Measurements from ENCODE around the gene GP1BB.

The GP1BB gene

DNA sequence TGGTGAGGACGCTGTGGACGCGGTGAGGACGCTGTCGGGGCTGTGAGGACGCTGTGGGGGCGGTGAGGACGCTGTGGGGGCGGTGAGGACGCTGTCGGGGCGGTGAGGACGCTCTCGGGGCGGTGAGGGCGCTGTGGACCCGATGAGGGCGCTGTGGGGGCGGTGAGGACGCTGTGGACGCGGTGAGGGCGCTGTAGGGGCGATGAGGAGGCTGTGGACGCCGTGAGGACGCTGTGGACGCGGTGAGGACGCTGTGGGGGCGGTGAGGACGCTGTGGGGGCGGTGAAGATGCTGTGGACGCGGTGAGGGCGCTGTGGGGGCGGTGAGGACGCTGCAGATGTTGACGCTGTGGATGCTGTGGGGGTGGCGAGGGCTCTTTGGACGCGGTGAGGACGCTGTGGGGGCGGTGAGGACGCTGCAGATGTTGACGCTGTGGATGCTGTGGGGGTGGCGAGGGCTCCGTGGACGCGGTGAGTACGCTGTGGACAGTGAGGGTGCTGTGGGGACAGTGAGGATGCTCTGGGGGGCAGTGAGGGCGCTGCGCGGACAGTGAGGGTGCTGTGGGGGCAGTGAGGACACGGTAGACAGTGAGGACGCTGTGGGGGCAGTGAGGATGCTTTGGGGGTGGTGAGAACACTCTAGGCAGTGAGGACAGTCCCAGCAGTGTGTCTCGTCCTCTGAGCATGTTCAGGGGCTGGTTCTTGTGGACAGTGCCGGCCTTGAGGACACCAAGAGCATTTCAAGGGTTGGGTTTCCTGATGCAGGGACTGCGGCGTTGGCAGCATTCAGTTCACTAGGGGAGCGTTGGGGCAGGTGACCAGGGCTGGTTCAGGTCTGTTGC, 4.2 kb downstream of the GP1BB start:
- DNase-seq (ENCODE audit: low read depth) = no peak

DNA sequence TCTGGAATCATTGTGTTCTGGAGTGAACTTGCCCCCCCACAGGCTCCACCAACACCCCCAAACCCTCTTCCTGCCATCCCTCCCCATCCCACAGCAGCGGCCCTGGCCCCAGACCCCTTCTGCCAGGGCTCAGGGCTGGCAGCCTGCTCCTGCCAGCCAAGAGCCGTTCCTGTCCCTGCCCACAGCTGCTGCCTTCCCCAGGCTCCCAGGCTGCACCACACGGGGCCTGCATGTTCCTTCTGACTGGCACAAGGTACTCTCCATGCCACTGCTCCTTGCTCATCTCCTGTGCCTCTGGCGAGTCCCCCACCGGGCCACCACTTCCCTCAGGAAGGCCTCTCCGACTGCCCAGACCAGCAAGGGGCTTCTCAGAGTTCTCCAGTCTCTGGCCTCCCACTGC, 4.9 kb downstream of the GP1BB start:
- DNase-seq (ENCODE audit: low read depth) = no peak

DNA sequence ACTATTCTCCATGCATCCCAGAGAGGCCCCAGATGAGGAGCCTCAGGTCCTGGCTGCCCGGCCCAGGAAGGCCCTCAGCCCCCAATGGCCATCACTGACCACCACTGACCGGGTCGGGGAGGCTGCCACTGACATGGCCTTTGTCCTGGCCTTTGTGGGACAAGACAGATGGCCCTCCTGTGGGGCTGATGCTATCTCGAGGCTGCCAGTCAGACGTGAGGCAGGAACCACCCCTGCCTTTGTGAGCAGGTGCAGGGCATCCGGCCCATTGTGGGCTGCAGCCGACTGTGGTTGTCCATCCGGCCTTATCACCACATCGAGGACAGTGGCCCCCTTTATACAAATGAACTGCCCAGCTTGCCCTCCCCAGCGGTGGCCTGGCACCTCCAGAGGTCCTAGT, 5.5 kb downstream of the GP1BB start:
- DNase-seq (ENCODE audit: low read depth) = no peak

DNA sequence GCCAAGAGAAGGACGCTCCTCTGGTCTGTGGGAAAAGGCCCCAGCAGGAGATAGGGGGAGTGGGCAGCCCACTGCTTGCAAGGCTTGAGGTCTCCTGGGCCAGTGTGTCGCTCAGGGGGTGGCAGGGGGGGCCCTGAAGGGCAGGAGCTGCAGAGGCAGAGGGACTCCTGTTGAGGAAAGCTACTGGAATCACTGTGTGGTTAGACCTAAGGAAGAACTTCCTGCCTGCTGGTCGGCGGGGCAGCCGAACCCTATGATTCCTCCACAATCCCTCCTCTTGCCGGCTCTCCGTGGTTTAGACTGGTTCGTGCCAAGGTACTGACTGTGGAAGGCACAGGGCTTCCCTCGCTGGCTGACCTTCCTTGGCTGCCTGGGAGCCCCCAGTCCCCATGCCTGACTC, 6.2 kb downstream of the GP1BB start:
- DNase-seq (ENCODE audit: low read depth) = no peak

DNA sequence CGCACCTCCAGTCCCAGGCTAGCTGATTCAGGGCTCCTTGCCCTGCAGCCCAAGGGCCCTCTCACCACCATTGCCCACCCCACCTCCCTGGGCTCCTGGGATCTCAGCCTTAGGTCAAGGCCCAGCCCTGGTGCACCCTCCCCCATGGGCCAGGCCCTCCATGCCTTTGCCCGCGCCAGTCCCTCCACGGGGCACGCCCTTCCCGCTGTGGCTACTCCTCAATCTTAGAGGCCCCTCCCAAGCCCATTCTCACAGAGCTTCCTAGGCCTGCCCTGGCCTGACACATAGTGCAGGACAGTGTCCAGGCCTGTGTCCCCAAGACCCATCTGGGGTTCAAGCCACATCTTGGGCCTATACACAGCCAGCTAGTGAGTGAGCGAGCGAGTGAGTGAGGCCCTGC, 6.9 kb downstream of the GP1BB start:
- DNase-seq (ENCODE audit: low read depth) = no peak

DNA sequence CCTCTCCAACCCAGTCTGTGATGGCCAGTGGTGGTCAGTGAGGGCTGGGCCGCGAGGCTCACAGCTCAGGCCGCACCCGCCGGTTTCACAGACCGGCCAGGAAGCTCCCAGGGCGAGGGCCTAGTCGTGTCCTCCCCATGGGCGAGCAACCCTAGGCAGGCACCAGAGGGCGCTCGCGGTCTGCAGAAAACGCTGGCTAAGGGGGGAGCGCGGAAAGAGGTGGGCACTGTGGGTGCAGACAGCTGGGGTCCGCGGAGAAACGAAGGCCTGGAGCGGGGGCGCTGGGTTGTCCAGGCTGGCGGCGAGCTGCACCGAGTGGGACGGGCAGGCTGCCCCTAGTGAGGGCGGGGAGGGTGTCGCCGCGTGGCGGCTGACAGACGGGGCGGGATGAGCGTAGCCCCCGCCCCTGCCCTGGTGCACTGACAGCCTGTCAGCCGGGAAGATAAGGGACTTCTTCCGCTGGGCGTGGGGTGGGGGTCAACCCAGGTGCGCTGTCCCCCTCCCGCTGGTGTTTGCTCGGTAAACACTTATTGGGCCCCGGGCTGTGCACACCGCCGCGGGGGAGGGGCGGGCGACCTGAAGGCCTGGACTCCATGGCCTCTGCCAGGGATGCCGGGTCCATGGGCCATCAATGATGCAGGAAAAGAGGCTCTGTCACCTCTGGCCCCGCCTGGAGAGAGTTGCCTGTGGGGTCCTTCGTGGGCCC, 7.5 kb downstream of the GP1BB start:
- peak; percentile 77 for DNase-seq (ENCODE audit: low read depth)

DNA sequence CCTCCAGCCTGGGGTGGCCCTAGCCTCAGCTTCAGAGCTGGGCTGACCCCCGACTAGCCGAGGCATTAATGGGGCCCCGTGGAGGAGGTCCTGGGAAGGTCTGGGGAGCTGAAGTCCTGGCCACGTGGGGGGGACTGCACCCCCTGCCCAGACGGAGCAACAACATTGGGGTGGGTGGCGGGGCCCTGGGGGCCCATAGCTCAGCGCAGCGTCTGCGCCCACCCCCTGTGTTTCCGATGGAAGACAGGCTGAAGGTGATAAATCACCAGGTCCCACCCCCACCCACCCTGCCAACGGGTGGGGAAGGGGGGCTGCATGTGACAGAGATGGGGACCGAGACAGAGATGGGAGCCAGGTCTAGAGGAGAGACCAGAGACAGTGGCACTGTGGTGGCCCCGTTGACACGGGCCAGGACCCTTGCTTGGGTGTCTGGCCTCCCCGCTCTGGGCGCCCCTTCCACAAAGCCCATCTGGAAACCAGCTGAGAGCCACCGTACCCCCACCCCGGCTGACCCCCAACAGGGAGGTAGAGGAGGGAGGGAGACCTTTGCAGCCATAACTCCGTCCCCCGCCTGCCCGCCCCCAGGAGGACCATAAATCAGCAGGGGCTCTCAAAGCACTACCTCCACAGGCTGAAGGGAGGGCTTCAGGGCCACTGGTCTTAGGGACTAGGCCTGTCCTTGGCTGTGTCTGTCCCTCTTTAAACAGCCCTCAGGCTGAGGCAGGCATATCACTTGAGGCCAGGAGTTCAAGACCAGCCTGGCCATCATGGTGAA, 8.2 kb downstream of the GP1BB start:
- DNase-seq (ENCODE audit: low read depth) = no peak

DNA sequence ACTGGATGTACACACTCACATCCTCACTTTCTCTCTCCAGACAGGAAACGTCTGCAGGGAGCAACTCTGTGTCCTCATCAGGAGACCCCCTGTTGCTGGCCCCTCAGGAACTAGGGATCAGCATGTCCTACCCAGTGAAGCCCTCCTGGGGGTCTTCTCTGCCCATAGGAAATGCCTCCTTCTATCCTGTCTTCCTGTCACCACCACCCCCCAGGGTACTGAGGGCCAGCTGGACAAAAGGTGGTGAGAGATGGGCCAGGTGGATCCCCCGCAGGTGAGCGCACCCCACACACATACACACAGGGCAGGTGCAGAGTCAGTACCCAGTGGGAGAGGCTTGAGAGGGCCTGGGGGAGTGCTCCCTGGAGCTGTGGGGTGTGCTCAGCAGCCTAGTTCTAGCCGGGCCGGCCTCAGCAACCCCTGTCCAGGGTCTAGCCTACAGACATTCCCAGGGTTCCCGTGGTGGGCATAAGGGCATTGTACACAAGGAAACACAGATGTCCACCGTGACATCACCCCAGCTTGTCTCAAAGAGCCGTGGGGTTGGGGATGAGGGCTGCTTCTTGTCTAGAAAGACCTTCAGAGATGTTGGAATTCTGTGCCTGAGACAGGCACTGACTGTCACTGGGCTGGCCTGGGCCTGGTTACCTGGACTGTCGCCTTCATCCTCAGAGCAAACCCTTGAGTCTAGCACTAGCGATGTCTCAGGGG, 9.2 kb downstream of the GP1BB start:
- no peak for DNase-seq (ENCODE audit: low read depth)

DNA sequence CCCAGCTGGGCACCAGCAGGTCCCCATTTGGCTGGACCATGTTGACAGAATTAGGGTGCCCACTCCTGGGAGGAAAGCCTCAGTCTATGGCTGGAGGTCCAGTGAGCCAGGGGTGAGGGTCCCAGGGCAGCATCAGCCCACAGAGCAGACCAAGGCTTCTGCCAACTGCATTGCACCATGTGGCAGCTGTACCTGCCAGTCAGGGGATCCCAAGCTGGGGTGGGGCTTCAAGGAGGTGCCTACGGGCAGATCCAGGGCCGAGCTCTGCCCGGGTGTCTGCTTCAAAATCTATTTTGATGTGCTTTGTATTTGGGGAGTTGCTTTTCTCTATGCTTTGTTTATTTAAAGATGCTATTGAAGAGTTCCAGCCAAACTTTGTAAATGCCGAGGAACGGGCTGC, 10.4 kb downstream of the GP1BB start:
- DNase-seq (ENCODE audit: low read depth) = no peak

DNA sequence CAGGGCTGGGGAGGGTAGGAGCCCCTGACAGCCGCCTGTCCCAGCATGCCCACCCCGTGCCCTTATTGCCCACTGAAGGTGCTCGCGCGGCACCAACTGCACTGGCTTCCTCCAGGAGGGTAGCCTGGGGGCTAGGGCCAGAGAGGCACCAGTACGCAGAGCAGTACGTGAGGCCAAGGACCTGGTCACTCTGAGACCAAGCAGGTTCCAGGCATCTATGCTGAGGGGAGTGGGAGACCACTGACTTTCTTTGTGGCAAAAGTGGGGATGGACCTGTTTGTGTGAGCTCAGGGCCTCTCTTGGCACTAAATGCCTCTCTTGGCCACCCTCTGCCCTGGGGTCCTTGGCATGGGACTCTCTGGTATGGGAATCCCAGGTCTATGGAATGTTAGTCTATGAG, 10.8 kb downstream of the GP1BB start:
- DNase-seq (ENCODE audit: low read depth) = no peak

DNA sequence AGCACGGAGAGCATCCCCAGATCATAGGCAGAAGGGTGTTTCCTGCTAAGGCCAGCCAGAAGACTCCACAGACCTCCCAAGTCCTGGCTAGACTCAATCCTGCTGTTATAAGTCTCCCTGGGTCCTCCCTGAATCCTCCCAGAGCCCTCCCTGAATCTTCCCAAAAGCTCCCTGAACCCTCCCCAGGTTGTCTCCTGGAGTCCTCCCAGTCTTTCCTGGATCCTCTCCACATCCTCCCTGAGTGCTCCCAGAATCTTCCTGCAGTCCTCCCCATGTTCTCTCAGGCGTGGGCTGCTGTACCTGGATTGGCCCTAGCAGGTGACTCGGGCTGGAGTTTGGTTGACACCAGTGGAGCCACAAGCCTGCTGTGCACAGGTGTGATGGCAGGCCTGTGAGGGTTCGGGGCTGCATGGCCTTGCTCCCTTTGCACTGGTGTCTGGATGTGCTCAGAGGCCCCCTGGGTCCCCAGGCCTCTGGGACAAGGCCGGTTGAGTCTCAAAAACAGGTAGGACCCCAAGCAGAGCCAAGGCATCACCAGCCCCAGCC, 11.6 kb downstream of the GP1BB start:
- no peak for DNase-seq (ENCODE audit: low read depth)

DNA sequence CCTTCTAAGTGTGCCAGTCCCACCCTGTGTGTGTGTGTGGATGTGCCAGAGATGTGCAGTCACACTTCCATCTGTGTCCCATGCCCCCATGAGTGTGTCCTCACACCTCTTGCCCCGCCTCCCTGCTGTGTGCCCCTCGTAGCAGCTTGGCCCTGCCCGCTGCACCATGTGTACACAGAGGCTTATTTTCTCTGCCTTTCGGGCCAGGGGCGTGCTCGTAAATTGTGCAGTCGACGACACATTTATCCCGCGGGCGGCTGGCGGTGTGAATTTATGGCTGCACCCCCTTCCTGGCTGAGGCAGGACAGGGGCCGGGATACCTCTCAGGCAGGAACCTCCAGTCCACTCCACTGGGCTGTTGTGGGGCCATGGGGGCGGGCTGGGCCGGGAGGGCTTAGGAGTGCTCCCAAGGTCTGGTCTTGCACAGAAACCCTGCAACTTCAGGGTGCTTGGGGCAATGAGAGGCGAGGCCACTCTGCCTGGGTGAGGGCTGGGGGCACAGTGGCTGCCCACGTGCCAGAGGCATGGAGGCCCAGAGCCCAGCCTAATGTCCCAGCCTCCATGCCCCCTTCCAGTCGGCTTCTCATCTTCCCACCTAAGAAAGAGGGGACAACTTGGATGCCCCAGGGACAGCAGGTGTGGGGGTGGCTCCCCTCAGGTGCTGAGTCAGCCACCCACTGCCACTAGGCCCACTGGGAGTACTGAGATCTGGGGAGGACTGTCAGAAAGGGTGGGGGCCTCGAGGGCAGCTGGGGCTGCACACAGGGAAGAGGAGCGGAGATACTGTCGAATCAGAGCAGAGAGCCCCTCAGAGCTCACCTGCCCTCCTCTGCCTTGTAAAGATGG, 12.5 kb downstream of the GP1BB start:
- no peak for DNase-seq (ENCODE audit: low read depth)

DNA sequence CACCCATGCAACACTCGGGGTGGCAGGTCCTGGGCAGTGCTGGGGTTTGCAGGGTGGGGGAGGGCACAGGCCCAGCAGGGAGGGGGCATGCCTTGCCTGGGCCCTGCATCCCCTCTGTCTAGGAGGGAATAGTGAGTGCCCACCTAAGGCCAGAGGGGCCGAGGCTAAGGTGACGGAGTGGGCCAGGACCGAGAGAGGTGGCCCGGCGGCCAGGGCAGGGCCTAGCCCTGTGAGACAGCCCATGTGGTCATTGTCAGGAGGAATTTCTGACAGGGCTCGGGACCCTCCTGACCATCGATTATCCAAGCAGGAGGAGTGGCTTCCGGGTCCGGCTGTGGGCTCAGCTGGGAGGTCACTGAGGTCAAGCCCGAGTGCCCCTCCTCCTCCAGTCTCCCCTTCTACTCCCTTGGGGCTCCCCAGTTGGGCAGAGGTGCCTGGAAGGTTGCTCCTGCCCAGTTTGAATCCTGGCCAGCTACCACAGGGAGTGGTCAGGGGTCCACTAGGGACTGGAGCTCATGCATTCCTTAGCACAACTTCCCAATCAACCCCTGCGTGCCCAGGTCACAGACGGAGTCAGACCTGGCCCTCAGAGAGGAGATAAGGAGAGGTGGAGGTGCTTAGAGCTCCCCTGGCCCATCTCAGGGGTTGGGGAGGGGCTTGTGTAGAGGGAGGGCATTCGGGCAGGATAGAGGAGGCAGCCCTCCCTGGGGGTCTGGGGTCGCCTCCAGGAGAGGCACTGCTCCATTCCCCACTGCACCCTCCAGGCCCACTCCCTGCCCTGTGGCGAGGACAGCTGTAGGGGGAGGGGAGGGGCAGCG, 14.7 kb downstream of the GP1BB start:
- no peak for DNase-seq (ENCODE audit: low read depth)

DNA sequence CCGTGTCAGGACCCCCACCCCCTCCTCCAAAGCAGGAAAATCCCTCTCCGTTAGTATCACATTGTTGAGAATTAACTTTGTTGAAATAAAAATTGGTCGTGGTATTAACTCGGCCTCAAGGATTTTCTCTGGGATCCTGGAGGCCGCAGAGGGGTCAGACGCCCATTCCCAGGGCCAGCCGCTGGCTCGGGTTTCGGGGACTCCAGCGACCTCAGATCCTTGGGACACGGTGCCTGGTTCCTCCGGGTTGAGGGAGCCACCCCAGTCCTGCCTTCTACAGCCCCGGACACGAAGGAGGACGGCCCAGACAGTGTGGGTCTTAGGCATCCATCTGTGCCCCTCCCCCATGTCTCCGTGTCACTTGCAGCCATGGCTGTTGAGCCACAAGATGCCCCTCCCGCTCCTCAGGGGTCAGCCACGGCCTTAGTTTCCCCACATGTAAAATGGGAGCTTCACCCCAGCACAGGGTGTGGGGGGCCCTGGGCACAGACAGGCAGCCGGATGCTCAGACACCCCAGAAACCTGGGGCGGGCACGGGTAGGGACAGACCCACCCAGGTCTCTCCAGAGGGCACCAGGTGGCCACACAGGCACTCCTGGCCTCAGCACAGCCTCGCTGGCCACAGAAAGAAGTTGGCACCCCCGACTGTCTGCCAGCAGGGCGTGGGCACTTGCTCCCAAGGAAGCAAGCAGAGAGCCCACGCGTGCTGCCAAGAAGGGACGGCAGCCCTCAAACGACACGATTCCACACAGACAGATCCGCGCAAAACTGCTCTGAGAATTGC, 15.5 kb downstream of the GP1BB start:
- no peak for DNase-seq (ENCODE audit: low read depth)

DNA sequence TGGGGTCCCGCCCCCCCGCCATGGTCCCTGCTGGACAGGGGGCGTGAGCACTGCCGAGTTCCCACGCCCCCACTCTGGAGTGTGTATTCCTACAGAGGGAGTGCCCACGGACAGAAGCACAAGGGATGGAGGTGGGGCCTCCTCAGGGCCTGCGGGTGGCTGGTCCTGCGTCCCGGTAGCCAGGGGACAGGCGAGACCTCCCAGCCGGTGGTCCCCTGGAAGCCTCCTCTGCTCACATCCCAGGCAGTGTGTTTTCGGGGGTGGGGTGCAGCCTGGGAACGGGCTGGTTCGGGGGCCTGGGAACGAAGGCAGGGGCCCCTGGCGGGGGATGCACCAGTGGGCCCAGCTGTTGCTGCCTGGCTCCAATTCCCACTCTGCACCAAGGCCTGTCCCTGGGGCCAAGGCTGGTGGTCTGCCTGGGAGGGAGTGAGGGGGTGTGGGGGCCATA, 16.1 kb downstream of the GP1BB start:
- DNase-seq (ENCODE audit: low read depth) = no peak

DNA sequence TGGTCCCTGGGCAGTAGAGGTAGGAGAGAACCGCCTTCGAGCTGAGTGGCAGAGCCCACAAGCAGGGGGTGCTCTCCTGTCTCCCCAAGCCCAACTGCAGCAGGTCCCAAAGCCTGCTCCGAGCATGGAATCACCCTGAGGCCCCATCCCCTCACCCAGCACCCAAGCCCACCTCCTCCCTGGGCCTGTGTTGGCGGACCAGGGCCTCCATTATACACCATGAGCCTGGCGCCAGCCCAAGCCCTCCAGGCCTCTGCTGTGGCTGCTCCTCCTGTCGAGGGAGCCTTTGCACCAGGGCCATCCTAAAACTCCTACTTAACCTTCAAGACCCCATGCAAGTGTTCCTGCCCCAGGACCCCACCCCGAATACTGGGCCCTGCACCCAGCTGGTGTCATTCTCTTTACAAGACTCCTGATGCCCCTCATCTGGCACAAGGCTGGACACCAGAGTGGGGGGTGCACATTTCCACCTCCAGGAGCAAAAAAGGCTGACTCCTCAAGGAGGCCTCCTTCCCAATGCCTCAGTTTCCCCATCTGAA, 16.6 kb downstream of the GP1BB start:
- no peak for DNase-seq (ENCODE audit: low read depth)

DNA sequence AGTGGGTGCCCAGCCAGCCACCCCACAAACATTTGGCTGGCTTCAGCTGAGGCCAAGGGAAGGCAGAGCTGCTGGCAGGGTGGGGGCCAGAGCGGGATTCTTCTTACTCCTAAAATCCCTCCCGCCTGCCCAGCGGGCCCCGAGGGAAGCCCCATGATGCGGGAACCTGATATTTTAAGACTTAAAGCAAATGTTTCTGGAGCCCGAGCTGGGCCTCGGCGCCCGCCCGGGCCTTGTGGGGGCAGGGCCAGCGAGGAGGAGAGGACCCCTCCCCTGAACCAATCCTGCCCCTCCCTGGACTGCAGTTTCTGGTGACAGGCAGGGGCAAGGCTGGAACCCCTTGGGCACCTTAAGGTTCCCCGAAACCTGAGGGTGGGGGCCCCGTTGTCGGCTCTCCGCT, 17.2 kb downstream of the GP1BB start:
- DNase-seq (ENCODE audit: low read depth) = no peak

DNA sequence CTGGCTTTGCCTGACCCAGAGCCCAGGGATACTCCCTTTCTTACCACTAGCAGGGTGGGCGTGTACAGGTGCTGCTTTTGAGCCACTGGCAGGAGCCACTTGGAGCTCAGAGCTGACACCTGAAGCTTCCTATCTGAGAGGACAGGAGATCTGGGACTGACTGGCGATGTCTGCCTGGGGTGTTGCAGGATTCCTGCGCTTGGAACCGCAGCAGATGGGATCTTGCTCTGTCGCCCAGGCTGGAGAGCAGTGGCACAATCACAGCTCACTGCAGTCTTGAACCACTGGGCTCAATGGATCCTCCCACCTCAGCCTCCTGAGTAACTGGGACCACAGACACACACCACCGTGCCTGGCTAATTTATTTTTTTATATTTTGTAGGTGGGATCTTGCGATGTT, 17.7 kb downstream of the GP1BB start:
- no peak for DNase-seq (ENCODE audit: low read depth)

Measured in stimulated activated CD4-positive, alpha-beta T cell treated with anti-CD3 and anti-CD28 coated beads, Interleukin-2, amount 100 ng/mL, for 4 hours (primary cell).